Mucosa of descending colon (tissue), 3 donors: Measurements from ENCODE around the gene C16orf92. TPM values are rescaled to one million over a fixed set of nuclear protein-coding genes. Genes with fewer than 3 reads are reported as not detected.
A peak's percentile ranks its signal among the peaks of the same experiment; 100 is the strongest.

Source experiments
- ATAC-seq: fragments of 200-7000 bp; cut with Tn5 transposase; one replicate; pipeline ENCODE4 v1.9.1; 2020; ENCODE audit warnings: mild to moderate bottlenecking, moderate library complexity
- DNase-seq, 3 donors: peaks; one replicate each; pipeline ENCODE4 v3.0.0-alpha.2; 2020
- H3K36me3 ChIP-seq: fragments of 200-600 bp; one replicate; pipeline ENCODE4 v1.8.0; 2021; ENCODE audit warnings: low read depth, mild to moderate bottlenecking
- H3K4me1 ChIP-seq: fragments of 200-600 bp; one replicate; pipeline ENCODE4 v1.8.0; 2021; ENCODE audit warnings: low read depth, mild to moderate bottlenecking
- H3K4me3 ChIP-seq: fragments of 200-600 bp; one replicate; pipeline ENCODE4 v1.8.0; 2021; ENCODE audit warnings: mild to moderate bottlenecking
- H3K9me3 ChIP-seq: fragments of 200-600 bp; one replicate; pipeline ENCODE4 v1.8.0; 2021; ENCODE audit warnings: mild to moderate bottlenecking
- CTCF ChIP-seq: fragments of 200-600 bp; IDR thresholded peaks from one replicate; pipeline ENCODE4 v1.8.0; 2022; ENCODE audit warnings: antibody characterized with exemption, mild to moderate bottlenecking
- intact Hi-C, 2 donors: fragments of 100-400 bp; cut with DNase I in 1 of 2; cut with micrococcal nuclease in 1 of 2; formaldehyde crosslinking; loops; one replicate each; pipeline versions ENCODE4 v1.11.0 to v1.11.1; 2022; cut with DNase I, micrococcal nuclease
- total RNA-seq, 3 donors: library from RNA; stranded (reverse); fragmentation: NEBNext Ultra II Directional in 2 of 3; extraction: Animal tissue kit (Norgen Biotek cat#: 25700) in 2 of 3; gene quantifications; one replicate each; pipeline versions ENCODE4 v1.2.1 to v1.2.4, GENCODE V29; 2021 to 2023
- donor health status: DM: no; HTN: no; CAD: no; lungs with moderate emphysema.
- donor health status: DM: no; HTN: no; CAD: no.
- donor health status: DM: no; HTN: yes; CAD: no.

Gene C16orf92
- total RNA-seq, 3 donors from 2014 or later = not detected

DNA sequence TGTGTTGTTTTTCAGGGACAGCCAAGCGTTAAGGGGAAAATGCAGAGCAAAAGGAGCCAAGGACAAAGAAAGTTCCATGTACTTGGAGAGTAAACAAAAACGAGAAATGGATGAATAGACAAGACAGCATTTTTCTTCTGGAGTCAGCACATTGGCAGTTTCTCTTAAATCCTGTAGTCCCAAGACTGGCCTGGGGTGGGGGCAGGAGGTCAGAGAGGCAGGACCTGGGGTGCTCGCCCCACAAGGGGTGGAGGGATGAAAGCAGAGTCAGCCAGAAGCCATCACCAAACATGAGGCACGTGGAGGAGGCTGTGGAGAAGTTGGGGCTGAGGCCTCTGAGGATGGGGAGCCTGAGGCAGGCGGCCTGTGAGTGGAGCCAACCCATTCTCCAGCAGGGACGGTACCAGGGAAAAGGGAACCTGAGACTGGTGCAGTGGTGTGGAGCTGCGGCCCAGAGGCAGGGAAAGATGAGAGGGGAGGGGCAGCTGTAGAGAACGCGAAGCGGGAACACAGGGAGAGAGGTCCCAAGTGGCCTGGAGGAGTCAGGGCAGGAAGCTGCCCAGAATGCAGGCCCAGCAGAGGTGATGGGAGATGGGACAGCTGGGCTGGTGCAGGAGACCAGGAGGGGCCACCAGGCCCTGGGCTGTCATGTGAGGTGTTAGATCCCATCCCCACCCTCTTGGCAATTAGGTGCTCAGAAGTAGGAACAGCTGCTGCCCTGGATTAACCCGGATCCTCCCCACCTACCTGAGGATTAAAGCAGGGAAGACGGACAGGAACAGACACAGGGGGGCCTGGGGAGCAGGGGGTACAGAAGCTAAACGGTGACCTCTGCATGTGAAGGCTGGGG, 4.8 kb downstream of the C16orf92 start:
- no peak overlapping the region for H3K4me3 ChIP-seq
- no peaks in the 10 kb centered on the region for H3K9me3 ChIP-seq
- intact Hi-C loops = loop anchor here in 1 of 2 donors (10.0 kb wide), 1 partner anchor 323 kb away; no protein-coding TSS in a partner anchor
- no peak for TF ChIP-seq CTCF
- ATAC-seq (no peak), DNase-seq (no peak)
- H3K36me3 ChIP-seq = no peaks in the 10 kb centered on the region
- H3K4me1 ChIP-seq = peaks cover 3% of the 10 kb centered on the region

DNA sequence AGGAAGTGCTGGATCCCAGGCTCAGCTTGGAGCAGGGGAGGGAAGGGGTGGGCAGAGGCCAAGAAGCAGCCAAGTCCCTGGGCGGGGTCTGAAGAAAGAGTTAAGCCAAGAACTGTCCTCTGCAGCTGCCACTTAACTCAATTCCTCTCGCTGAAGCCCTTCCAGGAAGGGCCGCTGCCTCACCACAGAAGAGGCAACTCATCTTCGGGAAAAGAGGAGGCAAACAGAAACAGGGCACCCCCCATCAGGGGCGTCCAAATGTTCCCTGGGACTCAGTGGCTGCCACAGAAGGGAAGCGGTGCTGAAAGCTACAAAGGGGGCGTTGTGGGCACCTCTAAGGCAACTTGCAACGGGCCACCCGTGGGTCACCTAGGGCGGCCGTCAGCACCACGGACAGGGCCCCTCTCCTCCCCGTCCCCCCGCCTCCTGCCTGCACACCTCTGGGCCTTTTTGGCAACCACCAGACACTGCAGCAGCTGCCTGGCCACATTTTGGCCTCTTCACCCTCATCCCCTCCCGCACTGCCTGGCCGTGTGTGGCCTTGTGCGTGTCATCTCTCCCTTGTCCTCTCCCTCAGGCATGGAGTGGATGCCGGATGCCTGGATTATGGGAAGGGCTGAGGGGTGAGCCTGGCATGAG, 5.6 kb downstream of the C16orf92 start:
- Histone ChIP-seq H3K9me3 (no peaks in the 10 kb centered on the region), H3K4me1 (peaks cover 3% of the 10 kb centered on the region), H3K36me3 (no peaks in the 10 kb centered on the region), H3K4me3 (no peak overlapping the region)
- intact Hi-C loops = loop anchor here in 1 of 2 donors (10.0 kb wide), 1 partner anchor 324 kb away; no protein-coding TSS in a partner anchor
- no peak for DNase-seq
- ATAC-seq = peak; percentile 31
- no peak for TF ChIP-seq CTCF

GRCh38 chr16:30030011-30030685, 7.2 kb downstream of the C16orf92 start:
- no peaks in the 10 kb centered on the region for H3K36me3 ChIP-seq
- H3K4me3 ChIP-seq = no peak overlapping the region
- no peak for TF ChIP-seq CTCF
- H3K4me1 ChIP-seq = peaks cover 3% of the 10 kb centered on the region
- no peaks in the 10 kb centered on the region for H3K9me3 ChIP-seq
- intact Hi-C loops = no loop called here
- no peak for DNase-seq
- ATAC-seq = no peak

- ATAC-seq = peak; percentile 9
- Histone ChIP-seq H3K9me3 (no peaks in the 10 kb centered on the region), H3K4me1 (peaks cover 3% of the 10 kb centered on the region), H3K36me3 (no peaks in the 10 kb centered on the region), H3K4me3 (no peak within 1 kb of the TSS)
- intact Hi-C loops = no loop called here
- TF ChIP-seq CTCF = no peak
- DNase-seq = no peak
These were observed 7.9 kb downstream of the C16orf92 start, which contains the start of gene TLCD3B for GRCh38 chr16:30030841-30031413. Gene TLCD3B (minus strand): TSS chr16:30031271. CDS start chr16:30030527, 744 bp downstream.

DNA sequence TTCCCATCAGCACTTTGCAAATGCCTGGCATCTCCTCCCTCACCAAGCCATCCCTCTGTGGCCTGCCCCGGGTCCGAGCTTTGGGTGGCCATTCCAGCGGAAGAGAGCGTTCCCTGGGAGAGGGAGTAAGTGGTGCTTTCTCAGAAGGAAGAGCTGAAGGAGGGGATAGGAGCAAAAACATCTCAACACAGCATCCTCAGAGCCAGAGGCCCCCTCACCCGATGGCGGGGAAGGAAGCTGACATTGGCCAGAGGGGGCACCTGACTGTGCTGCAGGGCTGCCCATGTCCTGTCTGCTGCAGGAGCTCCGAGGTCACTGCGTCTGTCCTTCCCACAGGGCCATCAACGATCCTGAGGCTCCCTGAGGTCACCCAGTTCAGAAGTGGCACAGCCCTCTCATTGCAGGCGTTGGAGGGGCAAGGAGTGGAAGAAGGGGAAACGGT, 8.5 kb downstream of the C16orf92 start:
- H3K9me3 ChIP-seq = no peaks in the 10 kb centered on the region
- intact Hi-C loops = no loop called here
- no peaks in the 10 kb centered on the region for H3K36me3 ChIP-seq
- peaks cover 3% of the 10 kb centered on the region for H3K4me1 ChIP-seq
- no peak for DNase-seq
- TF ChIP-seq CTCF = no peak
- no peak for ATAC-seq
- no peak overlapping the region for H3K4me3 ChIP-seq
